HuH-7 (cell line): Measurements from ENCODE around the gene NFS1.
A peak's percentile ranks its signal among the peaks of the same experiment; 100 is the strongest.

Experiments used
- DNase-seq: peaks from one replicate; pipeline ENCODE4 v3.0.0; 2011; ENCODE audit warnings: low spot score

Gene NFS1

DNA sequence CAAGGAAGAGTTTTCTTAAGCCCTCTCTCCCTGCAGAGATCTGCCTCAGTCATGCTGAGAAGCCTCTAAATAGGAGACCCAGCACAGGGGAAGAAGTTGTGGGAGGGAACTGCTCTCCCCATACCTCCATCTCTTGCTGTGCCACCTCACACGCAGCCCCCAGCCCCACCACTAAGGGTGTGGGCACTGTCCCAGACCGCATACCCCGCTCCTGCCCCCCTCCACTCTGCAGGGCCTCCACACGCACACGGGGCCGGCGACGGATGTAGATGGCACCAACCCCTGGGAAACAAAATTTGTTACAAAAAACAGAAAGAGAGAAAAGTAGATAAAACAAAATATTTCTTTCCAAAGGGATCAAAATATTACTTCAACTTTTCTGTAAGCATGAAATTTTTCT lies 24.2 kb downstream of the NFS1 start:
- DNase-seq, result no peak

GRCh38 chr20:35673884-35674283 lies 25.3 kb downstream of the NFS1 start:
- no peak for DNase-seq

- no peak for DNase-seq
These were observed 29.5 kb downstream of the NFS1 start for GRCh38 chr20:35669681-35670080.

DNA sequence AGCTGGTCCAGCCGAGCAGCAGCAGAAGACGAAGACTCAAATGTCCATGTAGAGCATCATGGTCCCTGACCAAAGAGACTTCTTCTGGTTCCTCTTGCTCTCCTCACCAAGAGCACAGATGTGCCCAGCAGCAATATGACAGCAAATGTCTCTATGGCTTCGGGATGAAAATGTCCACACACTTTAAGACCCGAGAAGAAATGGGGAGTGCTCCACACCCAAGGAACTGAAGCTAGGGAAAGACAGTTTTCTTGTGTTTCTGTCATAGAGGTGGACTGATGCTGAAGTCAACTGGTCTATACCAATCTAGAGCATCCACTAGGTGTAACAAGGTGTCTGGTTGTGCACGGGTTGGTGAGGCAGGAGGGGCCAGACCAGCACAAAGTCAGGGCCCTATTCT lies 29.9 kb downstream of the NFS1 start:
- DNase-seq, result no peak

GRCh38 chr20:35665949-35666288 lies 33.2 kb downstream of the NFS1 start:
- DNase-seq, result no peak

GRCh38 chr20:35664466-35665206 lies 34.5 kb downstream of the NFS1 start, which contains the start of the genes CPNE1 and RBM12:
CPNE1 (minus strand) TSS chr20:35664900; CDS start chr20:35632923, 31,977 bp downstream.
RBM12 (minus strand) TSS chr20:35664900; CDS start chr20:35655322, 9,578 bp downstream.
- peak; percentile 99 for DNase-seq

DNA sequence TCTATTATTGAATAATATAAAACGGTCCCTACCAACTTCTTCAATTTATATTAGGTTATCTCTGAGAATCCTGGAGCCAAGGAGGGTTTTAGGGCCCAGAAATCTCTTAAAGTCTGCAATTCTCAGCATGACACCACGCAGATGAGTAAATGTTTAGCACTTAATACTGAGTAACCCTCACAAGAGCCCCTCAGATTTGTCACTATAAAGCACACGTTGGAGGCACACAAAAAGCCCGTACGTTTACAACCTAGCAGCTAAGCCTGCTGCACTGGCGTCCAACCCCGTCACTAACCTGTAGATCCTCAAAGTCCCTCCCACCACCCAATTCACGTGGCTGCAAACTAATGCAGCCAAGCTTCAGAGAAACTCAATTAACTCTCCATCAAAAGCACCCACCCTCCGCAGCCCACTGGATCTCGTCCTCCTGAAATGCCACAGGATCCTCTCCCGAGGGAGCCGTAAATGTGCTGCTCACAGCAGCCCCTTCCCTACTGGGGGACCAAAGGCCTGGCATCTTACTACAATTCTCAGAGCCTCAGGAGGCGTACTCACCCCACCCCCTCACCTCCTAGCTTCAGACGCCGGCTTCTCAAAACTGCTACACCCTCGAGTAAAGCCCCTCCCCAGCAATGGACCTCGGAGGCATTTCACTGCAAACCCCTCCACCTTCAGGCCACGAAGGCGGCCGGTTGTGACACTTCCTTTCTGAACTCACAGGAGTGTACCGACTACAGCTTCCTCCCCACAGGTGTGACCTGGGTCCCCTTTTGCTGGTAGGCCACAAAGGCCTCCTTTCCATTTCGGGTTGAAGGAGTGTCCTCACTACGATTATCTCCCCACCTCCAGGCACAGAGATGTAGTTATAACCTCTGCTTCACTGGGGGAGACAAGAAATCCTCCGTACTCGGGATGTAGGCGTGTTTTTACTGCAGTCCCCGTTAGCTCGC lies 35.4 kb downstream of the NFS1 start:
- peak; percentile 56 for DNase-seq

DNA sequence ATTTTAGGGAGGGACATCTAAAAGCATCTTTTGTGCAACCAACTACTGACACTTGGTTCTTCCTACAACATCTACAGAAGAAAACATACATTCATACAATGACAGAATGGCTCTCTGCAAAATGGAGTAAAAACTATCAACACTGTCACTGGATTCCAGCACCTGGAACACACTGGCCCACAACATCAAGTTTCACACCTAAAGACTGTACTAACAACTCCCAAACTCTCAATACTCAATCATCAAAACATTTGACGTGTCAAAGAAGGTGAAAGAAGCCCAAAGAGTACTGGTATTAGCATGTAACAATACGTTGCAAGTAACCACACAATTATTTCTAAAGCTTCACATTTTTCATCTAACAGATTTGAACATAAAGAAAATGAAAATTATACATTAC lies 36.6 kb downstream of the NFS1 start:
- no peak for DNase-seq

DNA sequence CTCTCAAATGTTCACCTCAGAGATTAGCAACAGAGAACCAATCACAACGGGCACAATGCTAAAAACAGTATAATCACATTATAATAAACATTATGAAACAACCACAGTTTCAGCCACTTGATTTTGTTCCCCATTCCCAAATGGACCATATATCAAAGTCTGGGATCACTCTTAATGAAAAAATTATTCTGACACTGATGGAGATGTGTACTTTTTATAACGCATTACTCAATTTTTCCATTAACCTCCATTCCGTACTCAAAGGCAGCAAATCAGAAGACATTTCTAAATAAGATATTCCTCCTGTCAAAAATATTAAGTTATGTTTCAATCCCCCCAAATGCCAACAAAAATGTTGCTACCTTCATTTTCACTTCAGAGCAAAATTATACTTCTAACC lies 37.2 kb downstream of the NFS1 start:
- no peak for DNase-seq

- no peak for DNase-seq
These were observed 38.1 kb downstream of the NFS1 start for GRCh38 chr20:35661053-35661452.

- DNase-seq, result no peak
These were observed 38.8 kb downstream of the NFS1 start for GRCh38 chr20:35660122-35660937.

DNA sequence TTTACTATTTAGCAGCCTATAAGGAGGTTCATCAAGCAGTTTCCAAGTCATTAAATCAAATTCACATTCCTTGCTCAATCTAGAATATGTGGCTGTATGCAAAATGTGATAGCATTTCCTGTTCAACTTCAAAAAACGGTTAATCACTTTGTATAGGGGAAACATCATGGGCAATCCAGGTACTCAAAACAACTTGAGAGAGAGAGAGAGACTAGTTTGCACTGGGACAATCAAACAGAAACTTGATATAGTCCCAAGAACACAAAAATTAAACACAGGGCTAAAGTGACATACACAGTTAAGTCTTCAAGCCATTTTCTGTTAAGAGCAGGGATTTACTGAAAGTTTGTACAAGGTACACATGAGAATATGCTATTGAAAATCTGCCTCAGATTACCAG lies 41.9 kb downstream of the NFS1 start:
- no peak for DNase-seq

GRCh38 chr20:35654415-35654814 lies 44.7 kb downstream of the NFS1 start:
- no peak for DNase-seq

- no peak for DNase-seq
These were observed 45.3 kb downstream of the NFS1 start for GRCh38 chr20:35653893-35654292.

DNA sequence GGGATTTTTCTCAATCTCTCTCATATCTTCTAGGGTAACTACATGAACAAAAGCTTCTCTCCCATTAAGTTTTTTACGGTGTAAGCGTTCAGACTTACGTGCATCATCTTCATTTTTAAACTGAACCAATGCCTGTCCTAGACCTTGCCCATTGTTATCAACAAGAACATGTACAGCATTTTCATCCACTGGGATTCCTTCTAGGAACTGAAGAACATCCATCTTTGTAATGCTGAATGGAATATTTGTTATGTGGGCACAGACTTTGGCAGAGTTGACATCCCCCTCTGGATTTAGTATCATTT lies 45.8 kb downstream of the NFS1 start:
- DNase-seq, result no peak

DNA sequence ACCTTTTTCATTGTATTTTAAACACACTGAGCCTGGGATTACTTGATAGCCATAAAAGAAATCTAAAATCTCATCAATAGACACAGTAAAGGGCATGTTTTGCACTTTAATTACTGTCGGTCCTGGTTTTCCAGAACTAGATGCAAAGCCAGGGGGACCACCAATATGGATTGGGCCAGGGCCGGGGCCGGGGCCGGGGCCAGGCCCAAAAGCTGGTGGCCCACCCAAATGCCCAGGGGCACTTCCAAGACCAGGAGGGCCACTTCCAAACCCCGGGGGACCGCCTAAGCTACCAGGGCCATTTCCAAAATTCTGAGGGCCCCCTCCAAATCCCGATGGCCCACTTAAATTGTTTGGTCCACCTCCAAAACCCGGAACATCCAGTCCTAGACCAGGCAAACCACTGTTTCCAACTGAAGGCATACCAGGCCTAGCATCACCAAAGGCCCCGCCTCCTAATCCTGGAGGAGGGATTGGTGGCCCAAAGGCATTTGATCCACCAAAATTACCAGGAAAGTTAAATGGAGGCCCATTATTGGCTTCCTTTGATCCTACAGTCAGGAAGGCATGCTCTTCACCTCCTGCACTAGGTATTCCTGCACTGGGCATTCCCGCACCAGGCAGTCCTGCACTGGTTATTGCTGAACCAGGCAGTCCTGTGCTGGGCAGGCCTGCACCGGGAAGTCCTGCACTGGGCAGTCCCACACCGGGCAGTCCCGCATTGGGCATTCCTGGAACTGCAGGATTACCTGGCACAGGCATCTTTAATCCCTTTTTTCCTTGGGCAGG lies 46.3 kb downstream of the NFS1 start:
- DNase-seq, result no peak

DNA sequence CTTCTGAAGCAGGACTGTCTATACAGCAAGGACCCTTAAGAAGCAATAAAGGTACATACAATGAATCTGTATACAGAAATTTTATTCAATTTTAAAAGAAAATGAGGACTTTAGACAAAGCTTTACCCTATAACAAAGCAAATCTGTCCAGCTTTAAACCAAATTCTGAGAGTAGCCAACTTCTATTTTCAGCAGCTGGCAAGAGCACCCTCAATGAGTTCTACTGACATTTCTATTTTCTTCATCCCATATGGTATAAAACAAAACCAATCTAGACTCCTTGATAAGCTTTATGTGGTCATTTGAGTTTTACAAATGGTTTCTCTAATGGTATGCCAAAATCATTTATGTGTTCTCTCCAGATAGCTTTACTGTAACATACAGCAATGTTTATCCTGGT lies 47.2 kb downstream of the NFS1 start:
- no peak for DNase-seq

GRCh38 chr20:35650632-35651031 lies 48.5 kb downstream of the NFS1 start:
- DNase-seq, result no peak

GRCh38 chr20:35648836-35649235 lies 50.3 kb downstream of the NFS1 start:
- DNase-seq, result no peak

DNA sequence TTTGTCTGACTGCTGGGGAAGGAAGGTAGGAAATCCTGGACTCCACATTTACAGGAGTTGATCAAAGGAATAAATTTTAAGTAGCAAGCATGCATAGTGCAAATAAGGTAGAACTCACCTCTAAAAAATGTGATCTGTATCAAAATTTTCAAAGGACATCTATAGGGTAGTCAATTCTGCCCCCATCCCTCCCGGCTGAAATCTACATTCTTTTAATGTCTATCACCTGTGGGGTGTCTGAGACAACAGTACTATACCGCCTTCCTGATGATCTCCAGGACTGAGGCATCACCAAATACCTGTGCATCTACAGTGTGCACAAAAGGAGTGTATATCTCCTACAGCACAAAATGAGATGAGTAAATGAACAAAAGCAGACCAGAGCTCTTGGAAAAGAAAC lies 54.3 kb downstream of the NFS1 start:
- DNase-seq, result no peak

- DNase-seq, result no peak
These were observed 56.1 kb downstream of the NFS1 start for GRCh38 chr20:35643045-35643444.

- no peak for DNase-seq
These were observed 57.4 kb downstream of the NFS1 start for GRCh38 chr20:35641743-35642142.
